K562 (cell line): ENCODE data around the gene ODC1. TPM values are rescaled to one million over a fixed set of nuclear protein-coding genes. Genes with fewer than 3 reads are reported as not detected.

Source experiments
- BACH1 ChIP-seq: fragments of 200-800 bp; sonication (Bioruptor generic); IDR thresholded peaks from 2 replicates; pipeline ENCODE4 v1.6.1; 2016; ENCODE audit warnings: missing genetic modification characterization, missing compliant biosample characterization
- BRD9 ChIP-seq: fragments of 450-650 bp; IDR thresholded peaks from 2 replicates; pipeline ENCODE4 v1.6.1; 2018; ENCODE audit warnings: low read depth; ENCODE audit not compliant: partially characterized antibody
- CLOCK ChIP-seq: fragments of 250-450 bp; sonication (Bioruptor Pico); IDR thresholded peaks from 2 replicates; pipeline ENCODE4 v1.4.0; 2020; ENCODE audit warnings: mild to moderate bottlenecking, moderate library complexity, borderline replicate concordance
- HLTF ChIP-seq: fragments of 450-650 bp; IDR thresholded peaks from 2 replicates; pipeline ENCODE4 v1.6.1; 2016
- HNRNPK ChIP-seq: fragments of 200-400 bp; formaldehyde crosslinking; IDR thresholded peaks from one replicate; pipeline ENCODE4 v1.6.1; 2018; ENCODE audit warnings: mild to moderate bottlenecking, low read depth, low read length; ENCODE audit not compliant: poor library complexity, severe bottlenecking
- JUN ChIP-seq, 2 experiments: sonication (generic) in 1 of 2; formaldehyde crosslinking in 1 of 2; IDR thresholded peaks; 2 replicates each; pipeline versions ENCODE4 v1.6.1 to v1.8.0; 2012 to 2022; ENCODE audit warnings: borderline replicate concordance in 2 of 2, mild to moderate bottlenecking in 2 of 2, improper control_type of control experiment in 1 of 2, low read depth in 1 of 2, low read length in 1 of 2, missing genetic modification reagents in 1 of 2
- LEF1 ChIP-seq: fragments of 450-650 bp; IDR thresholded peaks from 2 replicates; pipeline ENCODE4 v1.6.1; 2016; ENCODE audit warnings: mild to moderate bottlenecking
- MAZ ChIP-seq, 2 experiments: fragments of 450-650 bp in 1 of 2; sonication (generic) in 1 of 2; formaldehyde crosslinking; IDR thresholded peaks in 1 of 2; conservative IDR thresholded peaks in 1 of 2; 2 replicates each; pipeline versions ENCODE4 v1.4.0 to v1.5.0; 2020; ENCODE audit warnings: mild to moderate bottlenecking in 1 of 2, missing genetic modification reagents in 1 of 2
- MTA1 ChIP-seq: fragments of 450-650 bp; IDR thresholded peaks from 2 replicates; pipeline ENCODE4 v1.6.1; 2017; ENCODE audit warnings: borderline replicate concordance
- MYNN ChIP-seq, 2 experiments: sonication (generic); formaldehyde crosslinking in 1 of 2; IDR thresholded peaks; 2 replicates each; pipeline versions ENCODE4 v1.5.0 to v1.6.1; 2016 to 2020; ENCODE audit warnings: antibody characterized with exemption in 1 of 2, missing genetic modification reagents in 1 of 2
- PKNOX1 ChIP-seq: fragments of 450-650 bp; IDR thresholded peaks from 2 replicates; pipeline ENCODE4 v1.6.1; 2016
- TCFL5 ChIP-seq: fragments of 250-450 bp; sonication (Bioruptor Pico); conservative IDR thresholded peaks from 2 replicates; pipeline ENCODE4 v1.6.1; 2021; ENCODE audit warnings: mild to moderate bottlenecking, moderate library complexity, matching md5 sums
- ZFP91 ChIP-seq: sonication (generic); formaldehyde crosslinking; IDR thresholded peaks from 2 replicates; pipeline ENCODE4 v1.8.0; 2022; ENCODE audit warnings: mild to moderate bottlenecking, missing genetic modification reagents
- ZNF174 ChIP-seq: fragments of 250-450 bp; sonication (Bioruptor Pico); IDR thresholded peaks from 2 replicates; pipeline ENCODE4 v1.4.0; 2020; ENCODE audit warnings: mild to moderate bottlenecking
- ZNF395 ChIP-seq: fragments of 200-800 bp; sonication (Bioruptor generic); IDR thresholded peaks from 2 replicates; pipeline ENCODE4 v1.6.1; 2017; ENCODE audit warnings: missing genetic modification characterization, missing compliant biosample characterization
- ZNF57 ChIP-seq: fragments of 450-650 bp; formaldehyde crosslinking; IDR thresholded peaks from 2 replicates; pipeline ENCODE4 v1.4.0; 2020; ENCODE audit warnings: mild to moderate bottlenecking, moderate library complexity
- polyA plus RNA-seq, 8 experiments: library from polyadenylated mRNA; depleted of rRNA in 4 of 8; stranded (reverse) in 5 of 8; unstranded in 3 of 8; fragments of >200 nt; fragmentation: Nextera tagmentation in 2 of 8; fragmentation: Illumina TruSeq in 1 of 8; extraction: Ambion mirVana in 2 of 8; extraction: Trizol in 1 of 8; gene quantifications; 2 replicates each; pipeline versions ENCODE4 v1.2.1 to v1.2.3, GENCODE V29; 2011 to 2014; ENCODE audit warnings: inconsistent platforms in 1 of 8, missing spikeins in 1 of 8
- total RNA-seq, 7 experiments: library from RNA; depleted of rRNA in 6 of 7; stranded (reverse); fragments of >200 nt in 6 of 7; fragmentation: Illumina TruSeq in 2 of 7; extraction: Trizol in 2 of 7; gene quantifications; 2 replicates each; pipeline versions ENCODE4 v1.2.1 to v1.2.3, GENCODE V29; 2011 to 2021; ENCODE audit warnings: low replicate concordance in 1 of 7

Gene ODC1
- total and polyA plus RNA-seq, 9 of the 15 experiments (the other 6 are each of a cell fraction or from before 2014, with no cell fraction given) = 142 to 563 (median 457) TPM

- no peak for TF ChIP-seq ZNF395 (CRISPR knock-in tag)
- TF ChIP-seq HLTF = no peak
- peak; percentile 72; the same call in 1 of the 2 replicates for TF ChIP-seq MYNN (IDR thresholded peaks at IDR 0.05)
- TF ChIP-seq MYNN (CRISPR knock-in tag; IDR thresholded peaks at IDR 0.05) = no peak
- no peak for TF ChIP-seq BACH1 (tag)
- no peak for TF ChIP-seq TCFL5
- no peak for TF ChIP-seq ZNF57 (CRISPR knock-in tag)
- 0 out of 2 replicates have a peak, but pooled peaks have one; percentile 14 for TF ChIP-seq LEF1
- TF ChIP-seq JUN (IDR thresholded peaks at IDR 0.05; ENCODE audit: borderline replicate concordance, low read depth, low read length) = no peak
- no peak for TF ChIP-seq JUN (CRISPR knock-in tag; IDR thresholded peaks at IDR 0.05; ENCODE audit: borderline replicate concordance)
- no peak for TF ChIP-seq ZFP91 (CRISPR knock-in tag)
- TF ChIP-seq PKNOX1 = peak; percentile 37; the same call in 1 of the 2 replicates
- TF ChIP-seq ZNF174 = no peak
- TF ChIP-seq HNRNPK = no peak
- peak; percentile 65 for TF ChIP-seq BRD9
- TF ChIP-seq MTA1 = 0 out of 2 replicates have a peak, but pooled peaks have one; percentile 47
- no peak for TF ChIP-seq CLOCK (CRISPR knock-in tag)
- peak; percentile 16 to 85; a peak in 2 of 4 replicates for TF ChIP-seq MAZ (CRISPR knock-in tag; conservative IDR thresholded peaks at IDR 0.05 in 1 of 2, IDR thresholded peaks at IDR 0.05 in 1 of 2)
These were observed 13.0 kb downstream of the ODC1 start (continued) for GRCh38 chr2:10434886-10435819.
